Ammon's horn (tissue), 1 donor: ENCODE data around the gene TNFRSF11A.

Experiments
- DNase-seq: peaks from one replicate; pipeline ENCODE4 v3.0.0-alpha.2; 2016; ENCODE audit warnings: low spot score

The TNFRSF11A gene

DNA sequence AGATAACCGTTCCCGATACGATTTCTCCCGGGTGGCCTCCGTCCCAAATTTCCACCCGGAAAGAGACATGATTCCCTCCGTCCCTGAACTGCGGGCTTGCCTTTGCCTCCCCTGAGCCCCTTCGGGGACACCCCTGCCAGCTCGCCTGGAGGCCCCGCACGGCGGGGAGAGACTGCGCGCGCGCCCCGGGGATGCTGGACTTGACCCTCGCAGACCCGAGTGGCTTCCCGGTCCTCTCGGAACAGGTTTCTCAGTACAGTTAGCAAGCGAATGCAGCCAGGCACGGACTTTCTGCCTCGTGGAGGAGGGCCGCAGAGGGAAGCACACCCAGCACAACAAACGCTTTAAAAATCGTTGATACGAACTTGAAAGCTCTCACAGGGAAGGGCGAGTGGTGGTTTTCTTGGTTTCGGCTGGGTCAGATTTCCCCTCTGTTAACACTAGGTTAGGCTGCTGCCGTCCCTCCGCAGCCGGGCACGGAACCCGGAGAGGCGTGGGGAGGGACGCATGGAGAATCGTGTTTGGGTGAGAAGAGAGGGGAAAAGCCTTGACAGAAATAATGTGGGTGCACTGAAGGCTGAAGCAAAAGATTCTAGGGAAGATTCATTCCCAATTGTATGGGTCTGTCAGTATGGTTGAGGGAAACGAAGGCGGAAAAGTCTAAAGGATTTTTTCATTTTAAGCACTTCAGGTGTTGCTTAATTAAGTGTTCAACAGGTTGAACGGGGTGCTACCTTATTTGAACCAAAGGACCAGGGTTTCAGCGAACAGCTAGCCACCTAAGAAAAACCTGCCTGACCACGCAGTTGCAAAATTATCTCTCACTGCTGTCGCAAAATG, 916 bp downstream of the TNFRSF11A start:
- peak; percentile 11 for DNase-seq

DNA sequence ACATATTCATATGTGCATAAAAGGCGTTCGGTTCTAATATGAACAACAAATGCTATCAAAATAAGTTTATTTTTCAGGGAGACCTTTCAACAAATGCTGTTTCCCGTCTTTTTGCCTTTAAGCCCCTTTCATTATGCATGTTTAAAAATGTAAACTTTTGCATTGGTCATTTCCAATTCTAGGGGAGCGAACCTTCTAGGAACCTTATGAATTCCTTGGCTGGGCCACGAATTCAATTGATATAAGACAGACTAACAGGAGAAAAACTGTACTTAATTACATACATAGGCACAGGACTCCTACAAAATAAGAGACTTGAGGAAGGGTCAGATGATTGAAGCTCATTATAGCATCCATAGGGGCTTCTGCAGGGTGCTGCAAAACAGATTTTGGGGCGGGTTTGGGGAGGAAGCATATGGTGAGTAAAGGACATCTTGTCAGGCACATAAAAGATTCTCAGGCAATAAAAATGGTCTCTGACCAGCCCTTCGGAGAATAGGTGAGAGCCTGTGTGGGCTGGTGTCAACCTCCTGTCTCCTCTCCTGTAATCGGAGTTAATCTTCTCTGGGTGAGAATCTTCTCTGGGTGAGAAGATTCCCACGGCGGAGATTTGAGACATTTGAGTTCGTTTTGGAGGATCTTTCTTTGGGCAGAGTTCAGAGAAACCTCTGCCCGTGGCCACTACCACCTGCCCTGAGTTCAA, 1.7 kb downstream of the TNFRSF11A start:
- DNase-seq: no peak

DNA sequence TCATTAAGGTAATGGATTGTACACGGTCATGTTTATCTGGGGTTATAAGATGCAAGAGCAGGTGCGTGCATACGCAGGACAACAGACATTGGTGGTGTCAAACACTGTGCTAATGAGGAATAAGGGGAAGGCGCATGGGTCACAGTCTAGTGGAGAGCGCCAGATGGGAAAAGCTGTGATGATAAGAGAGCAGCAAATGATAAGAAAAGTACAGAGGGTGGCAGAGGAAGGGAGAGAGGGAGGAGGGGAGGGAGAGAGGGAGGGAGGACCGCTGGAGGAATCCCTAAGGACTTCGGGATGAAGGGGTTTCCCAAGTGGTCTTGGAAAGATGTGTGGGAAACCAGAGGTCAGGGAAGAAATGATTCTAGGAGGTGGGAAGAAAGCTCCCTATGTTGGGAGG, 2.9 kb downstream of the TNFRSF11A start:
- no peak for DNase-seq

DNA sequence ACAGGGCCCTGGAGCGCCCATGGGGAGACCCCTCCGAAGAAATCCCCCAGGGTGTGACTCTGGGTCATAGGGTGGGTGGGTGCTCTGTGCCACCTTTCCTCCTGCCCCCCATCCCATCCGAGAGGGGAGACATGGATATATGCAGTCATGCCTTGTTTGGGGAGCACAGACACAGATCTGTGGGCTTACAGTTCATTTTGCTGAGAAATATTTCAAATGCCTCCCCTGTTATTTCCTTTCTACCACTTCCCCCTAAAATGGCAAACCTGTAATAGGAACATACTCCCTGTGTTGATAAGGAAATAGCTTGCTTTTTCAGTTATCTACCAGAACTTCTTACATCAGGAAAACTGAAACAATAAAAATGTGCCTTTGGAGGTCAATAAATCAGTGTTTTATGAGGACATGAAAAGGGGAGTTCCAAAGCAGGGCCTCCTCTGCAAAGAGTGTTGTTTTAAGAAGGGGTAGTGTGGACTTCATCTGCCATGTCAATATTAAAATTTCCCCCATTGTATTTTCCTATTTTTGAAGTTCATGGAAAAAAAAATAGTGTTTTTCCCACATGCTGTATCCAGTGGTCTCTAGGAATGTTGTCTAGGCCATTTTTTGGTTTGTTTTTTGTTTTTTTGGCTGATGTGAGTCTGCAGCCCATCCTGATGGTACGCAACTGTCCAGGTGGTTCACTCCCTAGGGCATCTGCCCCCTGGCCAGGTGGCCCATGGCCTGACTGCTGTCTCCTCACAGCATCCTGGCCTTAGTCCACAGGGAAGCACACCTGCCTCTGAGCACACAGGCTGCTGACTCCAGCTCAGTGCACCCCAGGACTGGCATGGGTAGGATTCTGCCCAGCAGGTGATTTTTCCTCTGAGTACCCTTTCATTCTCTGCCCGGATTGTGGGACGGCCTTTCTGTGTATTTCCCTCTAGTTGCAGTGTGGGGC, 3.7 kb downstream of the TNFRSF11A start:
- no peak for DNase-seq

DNA sequence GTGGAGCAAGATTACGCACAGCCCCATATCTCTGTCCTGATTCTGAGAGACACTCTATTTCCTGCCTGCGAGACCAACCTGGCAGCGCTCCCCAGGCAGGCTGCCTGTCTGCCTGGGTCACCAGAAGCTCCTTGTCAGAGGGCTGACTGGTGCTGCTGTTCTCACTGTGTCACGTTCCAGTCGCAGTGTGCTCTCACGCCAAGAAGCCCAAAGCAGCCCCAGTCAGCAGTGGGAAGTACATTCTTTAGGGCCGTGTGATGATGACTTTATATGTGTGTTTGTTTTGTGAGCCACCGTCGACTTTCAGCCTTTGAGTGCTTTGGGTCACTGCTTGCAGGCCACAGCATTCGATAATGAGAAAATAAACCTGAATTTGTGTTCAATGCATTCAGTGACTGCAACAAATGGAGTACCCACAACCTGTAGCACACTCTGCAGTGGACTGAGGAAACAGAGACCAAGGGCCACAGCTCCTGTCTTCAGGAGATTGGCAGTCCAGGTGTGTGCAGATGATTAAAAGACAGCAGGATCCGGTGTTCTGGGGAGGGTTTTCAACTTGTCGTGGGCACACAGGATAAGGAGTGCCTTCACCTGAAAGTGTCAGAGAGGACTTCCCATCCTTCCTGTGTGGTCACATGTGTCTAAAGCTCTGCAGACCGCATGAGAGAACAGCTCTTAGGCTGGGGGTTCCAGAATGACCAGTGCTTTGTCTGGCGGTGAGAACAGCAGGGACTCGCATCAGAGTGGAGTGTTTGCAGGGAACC, 4.8 kb downstream of the TNFRSF11A start:
- DNase-seq: no peak

DNA sequence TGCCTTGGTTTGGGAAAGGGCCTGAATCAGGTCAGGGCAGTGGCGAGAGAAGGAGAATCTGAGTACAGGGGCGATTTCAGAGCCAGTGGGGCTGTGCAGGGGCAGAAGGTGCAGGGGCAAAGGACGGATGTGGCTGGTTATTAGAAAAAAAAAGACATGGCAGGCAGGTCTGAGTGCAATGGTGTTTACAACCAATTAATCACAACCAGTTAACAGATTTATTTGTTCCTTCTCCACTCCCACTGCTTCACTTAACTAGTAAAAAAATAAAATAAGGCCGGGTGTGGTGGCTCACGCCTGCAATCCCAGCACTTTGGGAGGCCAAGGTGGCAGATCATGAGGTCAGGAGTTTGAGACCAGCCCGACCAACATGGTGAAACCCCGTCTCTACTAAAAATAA, 5.5 kb downstream of the TNFRSF11A start:
- DNase-seq: no peak

DNA sequence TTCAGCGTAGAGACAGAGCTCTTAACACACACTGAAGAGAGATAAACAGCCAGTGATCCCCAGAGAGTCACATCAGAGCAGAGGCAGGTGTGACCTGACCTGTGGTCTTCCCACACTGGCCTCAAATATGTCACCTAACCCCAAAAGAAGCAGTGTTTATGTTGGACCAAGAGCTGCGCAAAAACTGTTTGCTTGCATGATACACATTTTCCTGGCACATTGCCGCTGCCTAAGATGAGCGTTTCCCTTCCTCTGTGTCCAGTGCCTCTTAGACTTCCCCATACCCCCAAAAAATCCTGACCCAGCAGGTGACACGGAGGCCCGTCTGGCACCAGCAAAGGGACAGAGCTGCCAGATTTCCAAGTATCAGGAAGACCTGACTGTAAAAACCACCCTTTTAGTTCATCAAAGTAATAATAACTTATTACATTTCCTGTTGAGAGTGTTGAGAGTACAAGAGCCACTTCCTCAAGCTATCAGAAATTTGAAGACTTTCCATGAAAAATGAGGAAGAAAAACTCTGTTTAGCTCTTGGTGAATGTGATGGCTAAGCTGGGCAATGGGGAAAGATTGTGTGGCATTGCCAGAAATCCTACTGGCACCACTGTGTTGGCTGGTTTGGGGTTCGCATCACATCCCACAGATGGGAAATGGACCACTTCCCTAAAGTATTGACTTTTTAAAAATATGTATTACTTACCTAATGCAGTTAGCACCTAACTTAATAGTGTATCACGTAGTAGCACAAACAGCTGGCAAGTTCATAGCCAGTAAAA, 6.7 kb downstream of the TNFRSF11A start:
- DNase-seq: peak; percentile 23

DNA sequence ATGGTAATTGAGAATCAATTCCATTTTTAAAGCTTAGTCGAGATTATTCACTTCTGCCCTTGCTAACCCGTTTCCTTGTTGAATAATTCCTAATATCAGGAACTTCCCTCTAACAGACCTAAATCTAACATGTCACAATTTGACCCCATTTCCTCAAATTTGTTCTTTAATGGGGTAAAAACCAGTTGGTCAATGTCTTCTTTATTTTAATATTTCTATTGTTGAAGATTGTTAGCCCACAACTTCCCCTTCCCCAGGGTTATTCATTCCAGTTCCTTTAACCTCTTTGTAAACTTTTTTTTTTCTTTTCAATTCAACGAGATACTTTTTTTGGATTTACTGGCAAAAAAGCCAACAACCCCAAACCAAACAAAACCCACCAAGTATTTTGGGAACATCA, 7.3 kb downstream of the TNFRSF11A start:
- no peak for DNase-seq

DNA sequence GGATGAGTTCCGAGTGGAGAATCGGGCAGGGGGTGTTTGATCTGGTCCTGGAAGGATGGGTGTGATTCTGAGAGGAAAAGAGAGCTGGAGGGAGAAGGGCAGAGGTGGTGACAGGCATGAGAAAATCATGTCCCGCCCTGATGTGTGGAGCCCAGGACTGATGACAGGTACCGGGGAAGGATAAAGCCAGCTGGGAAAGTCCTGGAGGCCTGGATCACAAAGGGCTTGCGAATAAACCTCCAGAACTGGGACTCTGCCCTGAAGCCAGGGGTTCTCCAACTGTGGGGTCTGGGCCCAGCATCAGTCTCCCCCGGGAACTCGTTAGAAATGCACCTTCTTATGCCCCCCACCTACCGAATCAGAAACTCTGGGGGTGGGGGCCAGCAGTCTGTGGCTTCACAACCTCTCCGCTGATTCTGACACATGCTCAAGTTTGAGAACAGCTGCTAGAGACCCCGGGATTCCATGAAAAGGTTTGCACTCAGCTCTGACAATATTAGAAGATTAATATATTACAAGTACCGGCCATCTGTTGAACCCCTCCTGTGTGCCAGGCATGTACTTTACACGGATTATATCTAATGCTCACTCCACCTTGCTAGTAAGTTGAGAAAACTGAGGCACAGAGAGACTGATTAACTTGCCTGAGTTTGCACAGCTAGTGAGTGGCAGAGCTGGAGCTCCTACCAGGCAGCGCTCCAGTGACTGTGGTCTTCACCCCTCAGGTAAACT, 8.0 kb downstream of the TNFRSF11A start:
- no peak for DNase-seq

DNA sequence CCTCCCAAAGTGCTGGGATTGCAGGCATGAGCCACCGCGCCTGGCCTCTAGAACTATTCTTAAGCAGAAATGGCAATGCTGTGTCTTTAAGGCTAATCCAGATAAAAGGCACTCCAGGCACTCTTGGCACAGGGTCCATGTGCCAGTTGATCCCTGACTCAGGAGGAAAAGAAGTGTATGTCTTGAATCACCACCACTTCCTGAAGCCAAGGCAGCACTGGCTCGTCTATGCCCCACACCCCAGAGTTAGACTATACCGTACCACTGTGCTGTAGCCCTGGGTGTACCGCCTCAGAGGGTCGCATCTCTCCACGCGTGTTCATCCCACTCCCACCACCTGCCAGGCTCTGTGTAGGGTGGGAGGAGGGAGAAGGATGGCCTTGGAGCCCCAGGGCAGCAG, 9.0 kb downstream of the TNFRSF11A start:
- no peak for DNase-seq

DNA sequence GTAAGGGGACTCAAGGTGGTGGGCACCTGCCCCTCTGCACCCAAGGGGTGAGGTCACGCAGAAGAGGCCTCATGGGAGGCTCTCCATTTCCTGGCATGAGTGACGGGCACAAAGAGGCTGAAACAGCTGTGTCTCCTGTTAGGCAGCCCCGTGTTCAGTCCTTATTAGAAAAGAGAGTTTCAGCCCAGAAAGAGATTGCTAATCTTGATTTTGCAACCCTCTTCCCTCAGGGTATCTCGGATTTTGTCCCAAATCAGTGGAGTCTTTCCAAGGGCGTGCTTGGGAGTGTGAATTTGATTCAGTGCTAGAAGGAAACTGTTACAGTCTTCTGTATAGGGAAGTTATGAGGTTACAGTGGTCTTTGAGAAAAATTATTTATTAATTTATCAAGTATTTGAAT, 10.4 kb downstream of the TNFRSF11A start:
- no peak for DNase-seq

DNA sequence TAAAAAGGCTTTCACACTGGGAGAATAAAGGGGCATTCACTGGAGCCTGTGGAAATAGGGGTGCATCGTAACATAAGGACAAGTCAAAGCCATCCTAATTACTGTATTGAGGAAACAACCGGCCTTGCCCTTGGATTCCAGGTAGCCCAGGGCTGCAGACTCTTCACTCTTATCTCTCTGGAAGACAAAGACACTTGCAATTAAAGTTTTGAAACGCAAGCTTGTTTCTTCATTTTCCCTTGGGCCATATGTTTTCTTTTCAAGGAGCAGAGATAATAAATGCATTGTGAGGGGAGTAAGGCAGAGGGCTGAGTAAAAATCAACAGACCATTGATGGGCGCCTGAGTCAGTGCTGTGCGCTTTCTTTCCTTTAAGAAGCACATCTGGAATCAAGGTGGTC, 11.5 kb downstream of the TNFRSF11A start:
- no peak for DNase-seq

DNA sequence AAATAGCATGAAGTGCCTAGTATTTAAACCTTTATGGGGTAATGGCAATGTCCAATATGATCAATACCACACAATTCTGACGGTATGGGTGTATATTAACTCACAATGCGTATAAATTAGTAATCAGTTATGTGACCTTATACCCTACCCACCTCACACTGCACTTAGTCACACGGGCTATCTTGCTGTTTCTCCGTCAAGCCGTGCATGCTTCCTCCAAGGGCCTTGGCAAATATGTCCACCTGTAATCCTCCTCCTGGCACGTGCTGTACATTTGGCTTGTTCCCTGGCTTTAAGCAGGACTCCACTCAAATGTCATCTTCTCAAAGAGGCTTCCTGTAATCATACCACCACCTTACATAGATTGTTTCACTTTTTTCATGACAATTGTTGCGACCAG, 12.2 kb downstream of the TNFRSF11A start:
- no peak for DNase-seq

DNA sequence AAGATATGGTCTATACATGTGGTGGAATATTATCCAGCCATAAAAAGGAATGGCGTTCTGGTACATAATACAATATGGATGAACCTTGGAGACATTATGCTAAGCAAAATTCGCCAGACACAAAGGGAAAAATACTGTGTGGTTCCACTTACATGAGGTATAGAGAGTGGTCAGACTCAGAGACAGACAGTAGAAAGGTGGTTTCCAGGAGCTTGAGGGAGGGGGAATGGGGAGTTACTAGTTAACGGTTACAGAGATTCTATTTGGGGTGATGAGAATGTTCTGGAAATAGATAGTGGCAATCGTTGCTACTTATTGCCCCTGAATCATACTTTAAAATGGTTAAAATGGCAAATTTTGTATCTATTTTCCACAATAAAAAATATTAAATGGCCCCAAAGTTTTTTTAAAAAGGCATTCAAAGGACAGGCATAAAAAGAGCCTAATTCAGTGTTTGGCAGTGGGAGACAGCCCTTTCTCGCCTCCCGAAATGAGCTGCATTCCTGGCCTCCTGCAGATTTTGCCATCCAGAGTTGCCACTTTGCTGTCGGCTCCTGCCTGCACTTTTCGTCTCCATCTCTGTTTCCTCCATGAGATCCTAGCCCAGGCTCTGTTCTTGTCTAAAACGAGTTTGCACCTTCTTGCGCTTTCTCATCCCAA, 13.5 kb downstream of the TNFRSF11A start:
- DNase-seq: no peak

DNA sequence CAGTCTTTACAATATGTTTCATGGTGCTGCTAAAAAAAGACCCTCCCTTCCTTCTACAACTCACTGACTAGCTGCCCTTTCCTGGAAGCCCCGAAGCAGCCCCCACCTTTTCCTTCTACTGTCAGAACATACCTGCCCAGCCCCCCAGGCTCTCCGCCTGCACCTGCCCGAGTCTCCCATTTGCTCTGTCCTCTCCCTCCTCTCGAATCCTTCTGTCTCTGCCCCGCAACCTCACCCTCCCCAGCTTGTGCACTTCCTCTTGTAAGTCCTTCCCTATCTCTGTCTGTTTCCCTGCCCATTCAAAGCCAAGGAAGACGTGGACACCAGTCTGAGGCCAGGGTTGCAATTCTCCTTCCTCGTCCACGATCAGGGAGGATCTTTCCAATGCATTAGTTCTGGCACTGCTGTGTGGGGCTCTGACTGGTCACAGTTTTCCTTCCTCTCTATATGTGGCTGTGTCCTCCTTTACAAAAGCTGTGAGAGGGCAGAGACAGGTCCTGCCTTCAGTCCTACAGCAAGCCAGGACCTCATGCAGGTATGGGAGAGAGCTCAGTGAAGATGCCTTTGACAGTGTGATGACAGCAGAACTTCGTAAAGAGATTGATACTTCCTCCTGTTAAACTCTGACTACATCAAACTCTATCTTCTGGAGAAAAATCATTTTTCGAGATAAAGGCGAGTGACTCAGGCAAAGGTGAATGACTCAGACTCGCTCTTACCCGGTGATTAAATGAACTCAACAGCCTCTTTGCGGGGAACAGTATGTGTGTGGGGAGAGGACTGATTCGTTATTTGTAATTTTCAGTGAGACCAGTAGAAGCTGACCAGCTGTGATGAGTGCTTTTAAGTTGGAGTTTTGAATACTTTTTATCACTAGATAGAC, 14.2 kb downstream of the TNFRSF11A start:
- peak; percentile 35 for DNase-seq

DNA sequence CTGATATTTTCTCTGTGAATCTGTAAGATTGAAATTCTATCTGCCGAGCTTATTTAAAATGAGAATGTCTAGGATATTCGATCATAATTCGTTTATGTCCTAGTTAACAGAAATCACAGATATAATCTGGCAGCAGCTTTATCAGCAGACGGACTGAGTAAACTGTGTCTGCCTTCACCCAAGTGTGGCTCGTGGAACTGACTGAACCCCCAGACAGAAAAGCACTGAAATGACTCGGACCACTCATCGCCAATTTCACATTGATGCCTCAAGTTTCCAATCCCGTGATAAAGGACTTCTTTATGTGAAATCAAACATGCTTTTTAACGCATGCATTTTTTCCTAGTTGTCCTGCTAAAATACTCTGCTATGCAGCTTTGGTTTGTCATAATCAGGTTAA, 15.9 kb downstream of the TNFRSF11A start:
- no peak for DNase-seq

DNA sequence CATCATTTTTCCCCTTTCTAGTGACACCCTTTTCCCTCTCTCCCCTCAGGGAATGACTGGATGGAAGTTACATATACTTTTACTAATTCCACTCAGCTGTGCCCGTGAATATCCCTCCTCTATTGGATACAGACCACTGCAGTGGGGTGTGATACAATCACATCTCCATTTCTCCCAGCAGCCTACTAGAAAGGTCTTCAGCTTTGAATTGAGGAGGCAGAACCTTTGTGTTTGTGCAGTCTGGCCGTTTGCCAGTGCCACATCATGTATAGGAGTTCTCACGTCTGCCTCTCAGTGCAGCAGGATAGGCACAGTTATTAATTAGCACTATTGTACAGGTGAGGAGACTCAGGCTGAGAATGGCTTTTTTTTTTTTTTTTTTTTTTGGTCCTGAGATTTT, 16.4 kb downstream of the TNFRSF11A start:
- DNase-seq: no peak

DNA sequence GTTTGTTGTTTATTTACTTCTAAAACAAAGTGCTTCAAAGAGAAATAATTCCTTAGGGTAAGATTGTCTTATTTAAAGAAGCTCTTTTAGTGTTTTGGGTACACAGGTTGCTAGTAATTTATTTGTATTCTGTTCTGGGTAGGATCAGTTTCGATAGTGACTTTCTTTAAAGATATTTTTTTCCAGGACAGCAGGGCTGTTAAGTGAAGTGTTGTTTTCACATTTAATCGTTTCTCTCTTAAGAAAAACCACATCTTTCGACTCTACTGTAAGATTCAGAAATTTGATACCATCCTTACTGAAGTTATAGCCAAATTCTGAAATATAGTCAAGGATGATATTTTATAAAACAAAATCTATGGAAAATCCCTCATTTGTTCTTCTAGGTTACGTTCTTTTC, 17.8 kb downstream of the TNFRSF11A start:
- no peak for DNase-seq

DNA sequence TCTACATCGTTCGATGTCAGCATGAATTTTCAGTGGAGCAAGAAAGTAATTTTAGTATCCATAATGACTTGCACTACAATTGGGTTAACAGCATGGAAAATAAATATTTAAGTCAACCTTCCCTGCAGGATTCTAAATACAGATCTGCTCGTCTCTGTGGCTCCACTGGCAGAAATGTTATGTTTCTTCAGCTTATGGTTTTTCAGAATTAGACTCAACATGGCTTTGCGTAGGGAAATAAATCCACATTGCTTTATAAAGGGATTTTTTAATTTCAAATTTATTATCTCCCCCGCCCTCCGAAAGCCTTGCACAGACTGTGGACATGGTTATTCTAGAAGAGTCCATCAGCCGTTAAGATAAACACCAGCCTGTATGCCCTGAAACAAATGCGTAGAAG, 18.2 kb downstream of the TNFRSF11A start:
- DNase-seq: no peak
